H1 (cell line): ENCODE measurements around the gene AIFM2. TPM values are rescaled to one million over a fixed set of nuclear protein-coding genes. Genes with fewer than 3 reads are reported as not detected.

Experiments used
- EGR1 ChIP-seq: IDR thresholded peaks from 2 replicates; pipeline ENCODE4 v1.6.1; 2011; ENCODE audit warnings: low read depth, low read length, borderline replicate concordance
- RAD21 ChIP-seq, 2 experiments: IDR thresholded peaks in 1 of 2; conservative IDR thresholded peaks in 1 of 2; 2 replicates each; pipeline ENCODE4 v1.6.1; 2011; ENCODE audit warnings: low read depth in 2 of 2, low read length in 2 of 2, improper control_type of control experiment in 1 of 2, inconsistent platforms in 1 of 2, mild to moderate bottlenecking in 1 of 2, moderate library complexity in 1 of 2
- RFX5 ChIP-seq: IDR thresholded peaks from 2 replicates; pipeline ENCODE4 v1.6.1; 2011; ENCODE audit warnings: low read depth, low read length, improper control_type of control experiment, borderline replicate concordance
- TCF12 ChIP-seq: IDR thresholded peaks from 2 replicates; pipeline ENCODE4 v1.6.1; 2011; ENCODE audit warnings: low read depth, mild to moderate bottlenecking, low read length
- YY1 ChIP-seq: IDR thresholded peaks from 2 replicates; pipeline ENCODE4 v1.6.1; 2011; ENCODE audit warnings: low read depth, mild to moderate bottlenecking, low read length
- polyA plus RNA-seq, 7 experiments: library from polyadenylated mRNA; depleted of rRNA in 3 of 7; stranded (reverse) in 5 of 7; unstranded in 2 of 7; fragments of >200 nt in 5 of 7; fragments of 200-250 nt in 2 of 7; gene quantifications; 1 replicate in 5 of 7; 2 replicates in 1 of 7; 4 replicates in 1 of 7; pipeline versions ENCODE4 v1.2.1 to v1.2.3, GENCODE V29; 2011 to 2013; ENCODE audit warnings: missing spikeins in 2 of 7, mixed read lengths in 2 of 7
- total RNA-seq: library from RNA; stranded (reverse); fragmentation: NEBNext Ultra II Directional; extraction: Animal tissue kit (Norgen Biotek cat#: 25700); gene quantifications from 2 replicates; pipeline ENCODE4 v1.2.1, GENCODE V29; 2021

The AIFM2 gene
- total and polyA plus RNA-seq, 2 of the 8 experiments (the other 6 are each of a cell fraction or from before 2014, with no cell fraction given), result 4.0 TPM

DNA sequence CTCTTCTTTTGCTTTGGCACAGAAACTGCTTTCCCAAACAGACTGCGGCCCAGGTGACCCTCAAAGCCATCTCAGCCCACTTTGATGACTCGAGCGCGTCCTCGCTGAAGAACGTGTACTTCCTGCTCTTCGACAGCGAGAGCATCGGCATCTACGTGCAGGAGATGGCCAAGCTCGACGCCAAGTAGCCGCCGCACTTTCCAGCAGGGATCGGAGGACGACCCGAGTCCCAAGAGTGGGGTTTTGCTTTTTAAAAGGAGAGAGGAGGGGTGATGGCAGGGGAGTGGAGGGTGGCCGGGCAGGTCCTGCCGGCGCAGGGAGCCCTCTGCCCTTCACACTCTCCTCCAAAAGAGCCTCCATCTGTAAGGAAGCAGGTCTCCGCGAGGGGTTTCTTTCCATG is 21.1 kb downstream of the AIFM2 start (continued):
- no peak for TF ChIP-seq TCF12
- TF ChIP-seq EGR1, result no peak
- no peak for TF ChIP-seq RFX5
- TF ChIP-seq YY1, result no peak
- no peak for TF ChIP-seq RAD21 (IDR thresholded peaks at IDR 0.05 in 1 of 2, conservative IDR thresholded peaks at IDR 0.05 in 1 of 2; ENCODE audit: low read depth in 2 of 2, low read length in 2 of 2)
- TF ChIP-seq, all 59 proteins: peak for 0
